Heart right ventricle (tissue), 16 donors: ENCODE measurements around the gene SMARCC1. TPM values are rescaled to one million over a fixed set of nuclear protein-coding genes. Genes with fewer than 3 reads are reported as not detected.
"Not testable (repeated sequence)": the region's sequence is repeated elsewhere in the genome, so short reads cannot be mapped to it uniquely, and the experiment has no call there.

Source experiments
- ATAC-seq, 8 donors: fragments of 200-7000 bp; cut with Tn5 transposase; one replicate each; pipeline ENCODE4 v1.9.1; 2020; ENCODE audit warnings: mild to moderate bottlenecking in 8 of 8, moderate library complexity in 8 of 8, moderate number of reproducible peaks in 1 of 8
- DNase-seq, 2 donors: peaks; one replicate each; pipeline ENCODE4 v3.0.0-alpha.2; 2020
- H3K27ac ChIP-seq, 10 donors: fragments of 200-600 bp; sonication (generic) in 2 of 10; one replicate each; pipeline versions ENCODE4 v1.5.0 to v1.8.0; 2020 to 2022; ENCODE audit warnings: mild to moderate bottlenecking in 3 of 10
- H3K27me3 ChIP-seq, 7 donors: fragments of 200-600 bp; one replicate each; pipeline ENCODE4 v1.8.0; 2021 to 2022; ENCODE audit warnings: mild to moderate bottlenecking in 2 of 7
- H3K36me3 ChIP-seq, 9 donors: fragments of 200-600 bp; sonication (generic) in 1 of 9; one replicate each; pipeline versions ENCODE4 v1.5.0 to v1.8.0; 2020 to 2022; ENCODE audit warnings: mild to moderate bottlenecking in 2 of 9
- H3K4me1 ChIP-seq, 9 donors: fragments of 200-600 bp; sonication (generic) in 1 of 9; one replicate each; pipeline versions ENCODE4 v1.5.0 to v1.8.0; 2020 to 2022; ENCODE audit warnings: mild to moderate bottlenecking in 4 of 9
- H3K4me3 ChIP-seq, 10 donors: fragments of 200-600 bp; sonication (generic) in 2 of 10; one replicate each; pipeline versions ENCODE4 v1.5.0 to v1.8.0; 2020 to 2022; ENCODE audit warnings: mild to moderate bottlenecking in 7 of 10, moderate library complexity in 2 of 10
- H3K9me3 ChIP-seq, 11 donors: fragments of 200-600 bp in 10 of 11; sonication (generic) in 2 of 11; one replicate each; pipeline versions ENCODE4 v1.5.0 to v1.8.0; 2013 to 2022; ENCODE audit warnings: mild to moderate bottlenecking in 2 of 11, control low read depth in 1 of 11, moderate library complexity in 1 of 11
- WGBS, 2 donors: extraction: QIAGEN DNeasy Blood & Tissue Kit; methylation state at CpG; one replicate each; pipeline ENCODE4 v1.1.7; 2013; ENCODE audit warnings: inconsistent platforms in 1 of 2; 5-methylcytosine and 5-hydroxymethylcytosine counted together
- intact Hi-C, 10 donors: fragments of 100-400 bp; cut with DNase I; formaldehyde crosslinking; loops; one replicate each; pipeline versions ENCODE4 v1.11.1 to v1.14.2; 2022
- long read RNA-seq, 3 donors: library from polyadenylated mRNA; unstranded; transcript quantifications; one replicate each; pipeline ENCODE4 v2.0.0, GENCODE V29; 2020 to 2021
- polyA plus RNA-seq, 2 donors: library from polyadenylated mRNA; stranded (reverse); fragments of 200-250 nt; gene quantifications; one replicate each; pipeline ENCODE4 v1.2.3, GENCODE V29; 2013
- total RNA-seq, 10 donors: library from RNA; stranded (reverse); fragmentation: NEBNext Ultra II Directional in 3 of 10; extraction: Animal tissue kit (Norgen Biotek cat#: 25700) in 3 of 10; gene quantifications; one replicate each; pipeline versions ENCODE4 v1.2.1 to v1.2.4, GENCODE V29; 2021 to 2023
- TF ChIP-seq, protein P1 (sequence below), 9 donors: fragments of 200-600 bp; sonication (generic) in 2 of 9; IDR thresholded peaks; one replicate each; pipeline versions ENCODE4 v1.5.0 to v1.8.0; 2021 to 2022; ENCODE audit warnings: antibody characterized with exemption in 9 of 9, mild to moderate bottlenecking in 5 of 9, moderate library complexity in 1 of 9
- donor health status: Arrhythmogenic right ventricular cardiomyopathy.
- donor health status: ischemic (EF 13 %, LVEDD 7.1; RV severe dilation, severe dysfunction).
- donor health status: healthy with polysubstance abuse.
- donor health status: DM: no; HTN: yes; CAD: no.
- donor health status: DM: no; HTN: no; CAD: no.
- donor health status: ischemic (EF 25% LVEDD 6.9; RV normal size, moderate dysfunction).
- donor health status: ischemic (EF 25% LVEDD 5.7; RV mildly dilated, moderate dysfunction).
- donor health status: healthy.
- donor health status: DM: yes; HTN: yes; CAD: no.
- donor health status: Ischemic cardiomyopathy.
- donor health status: ischemic (EF 35%, LVEDD 5.7; RV mildly dilated, moderate dysfunction).
- donor health status: nonischemic (EF 11% LVEDD 7.7; RV severe dilation, severe dysfunction).
- donor health status: DM: yes; HTN: yes; CAD: no.
- donor health status: PGD.
- donor health status: ischemic (EF 29% LVEDD 5.4; RV normal size, mild dysfunction).
- donor health status: nonischemic (EF 23%, LVEDD 6.1; RV moderate dilation, normal function).

The SMARCC1 gene
- total RNA-seq (10 to 100 TPM; 22.5 to 34.9 (median 24.6) TPM), polyA plus RNA-seq (1 to 10 TPM; 6.4 to 8.0 TPM)
- long read RNA-seq, donor 1, full-length matches to known transcripts: 5 of 36 reads
- long read RNA-seq, donor 1, partial matches to known transcripts: 20 of 36 reads
- long read RNA-seq, donor 1, other reads (novel, unspliced or antisense): 11 of 36 reads
- long read RNA-seq, donor 2, full-length matches to known transcripts: 10 of 30 reads
- long read RNA-seq, donor 2, partial matches to known transcripts: 17 of 30 reads
- long read RNA-seq, donor 2, other reads (novel, unspliced or antisense): 3 of 30 reads
- long read RNA-seq, donor 3, full-length matches to known transcripts: 2 of 31 reads
- long read RNA-seq, donor 3, partial matches to known transcripts: 12 of 31 reads
- long read RNA-seq, donor 3, other reads (novel, unspliced or antisense): 17 of 31 reads

GRCh38 chr3:47781685-47782445 lies at the start of gene SMARCC1:
Gene SMARCC1, minus strand, starts transcription at chr3:47781893. Its CDS starts 96 bp downstream, at chr3:47781797.
- WGBS, 2 donors: 0% methylated on average over 60 to 79 of the region's 79 CpGs
- Histone ChIP-seq H3K4me1 (peaks cover 3 to 48% (median 33%) of the 10 kb centered on the region in 9 donors), H3K27me3 (no peaks in the 10 kb centered on the region), H3K27ac (peak within 1 kb of the TSS; percentile 96 to 99 (median 96)), H3K4me3 (peak within 1 kb of the TSS; percentile 56 to 94 (median 88)), H3K36me3 (no peaks in the 10 kb centered on the region), H3K9me3 (no peaks in the 10 kb centered on the region)
- ATAC-seq (peak; percentile 98 to 100 (median 100)), DNase-seq (peak; percentile 97 to 99)
- TF ChIP-seq, protein P1, sequence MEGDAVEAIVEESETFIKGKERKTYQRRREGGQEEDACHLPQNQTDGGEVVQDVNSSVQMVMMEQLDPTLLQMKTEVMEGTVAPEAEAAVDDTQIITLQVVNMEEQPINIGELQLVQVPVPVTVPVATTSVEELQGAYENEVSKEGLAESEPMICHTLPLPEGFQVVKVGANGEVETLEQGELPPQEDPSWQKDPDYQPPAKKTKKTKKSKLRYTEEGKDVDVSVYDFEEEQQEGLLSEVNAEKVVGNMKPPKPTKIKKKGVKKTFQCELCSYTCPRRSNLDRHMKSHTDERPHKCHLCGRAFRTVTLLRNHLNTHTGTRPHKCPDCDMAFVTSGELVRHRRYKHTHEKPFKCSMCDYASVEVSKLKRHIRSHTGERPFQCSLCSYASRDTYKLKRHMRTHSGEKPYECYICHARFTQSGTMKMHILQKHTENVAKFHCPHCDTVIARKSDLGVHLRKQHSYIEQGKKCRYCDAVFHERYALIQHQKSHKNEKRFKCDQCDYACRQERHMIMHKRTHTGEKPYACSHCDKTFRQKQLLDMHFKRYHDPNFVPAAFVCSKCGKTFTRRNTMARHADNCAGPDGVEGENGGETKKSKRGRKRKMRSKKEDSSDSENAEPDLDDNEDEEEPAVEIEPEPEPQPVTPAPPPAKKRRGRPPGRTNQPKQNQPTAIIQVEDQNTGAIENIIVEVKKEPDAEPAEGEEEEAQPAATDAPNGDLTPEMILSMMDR (IDR thresholded peaks at IDR 0.05): peak in 2 of 9 donors; percentile 15 to 17
- intact Hi-C loops: loop anchor here in 2 of 10 donors (2.0 to 5.0 kb wide), 2 partner anchors 269 to 270 kb away; partner anchors contain the start of gene ELP6 (in 2 of the 2)

DNA sequence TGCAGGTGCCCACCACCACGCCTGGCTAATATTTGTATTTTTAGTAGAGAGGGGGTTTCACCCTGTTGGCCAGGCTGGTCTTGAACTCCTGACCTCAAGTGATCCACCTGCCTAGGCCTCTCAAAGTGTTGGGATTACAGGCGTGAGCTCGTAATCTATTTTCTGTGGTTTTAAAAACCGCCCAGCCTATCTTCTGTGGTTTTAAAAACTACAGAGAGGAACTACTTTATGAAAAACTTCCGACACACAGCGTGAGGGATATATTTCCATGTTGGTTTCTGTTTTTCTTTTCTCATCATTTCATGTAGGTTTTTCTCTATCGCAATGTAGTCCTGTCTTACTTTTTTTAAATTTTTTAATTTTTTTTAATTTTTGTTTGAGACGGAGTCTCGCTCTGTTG lies 47.8 kb upstream of the SMARCC1 start:
- intact Hi-C loops: loop anchor here in 1 of 10 donors (5.0 kb wide), 1 partner anchor 328 kb away; no protein-coding TSS in a partner anchor
- H3K27ac ChIP-seq, ATAC-seq, DNase-seq, H3K9me3 ChIP-seq, H3K4me3 ChIP-seq, H3K27me3 ChIP-seq: not testable (repeated sequence)
- 93 to 95% methylated on average over 9 of the region's 9 CpGs for WGBS, 2 donors
- Histone ChIP-seq H3K4me1 (peaks cover 2 to 20% (median 17%) of the 10 kb centered on the region in 9 donors), H3K36me3 (peaks cover 0 to 80% (median 67%) of the 10 kb centered on the region in 9 donors)

GRCh38 chr3:47825590-47825989 lies 43.9 kb upstream of the SMARCC1 start:
- no peaks in the 10 kb centered on the region for H3K27me3 ChIP-seq
- intact Hi-C loops: loop anchor here in 2 of 10 donors (1.0 to 5.0 kb wide), 2 partner anchors 165 to 332 kb away; no protein-coding TSS in a partner anchor
- 20 to 24% methylated on average over 7 of the region's 7 CpGs for WGBS, 2 donors

More at GRCh38 chr3:47825590-47825989, 43.9 kb upstream of the SMARCC1 start:
- ATAC-seq (no peak), DNase-seq (no peak)
- H3K4me1 ChIP-seq: peaks cover 6 to 25% (median 23%) of the 10 kb centered on the region in 9 donors
- peak overlapping the region; percentile 81 to 100 (median 93) for H3K4me3 ChIP-seq
- H3K27ac ChIP-seq: peak overlapping the region in 8 of 10 donors; percentile 71 to 89 (median 86)
- peaks cover 0 to 59% (median 30%) of the 10 kb centered on the region in 9 donors for H3K36me3 ChIP-seq
- TF ChIP-seq, protein P1 (IDR thresholded peaks at IDR 0.05): no peak
- H3K9me3 ChIP-seq: no peaks in the 10 kb centered on the region
